ENCODE data around the gene GRIN1. TPM values are rescaled to one million over a fixed set of nuclear protein-coding genes. Genes with fewer than 3 reads are reported as not detected.

Gene GRIN1
- total RNA-seq, 1 donor from 2014 or later, result 0.18 TPM

- FAIRE-seq (no peak), DNase-seq (ENCODE audit: low read depth) (no peak)
- H2AFZ ChIP-seq (ENCODE audit: low read depth, low read length), result no peak overlapping the region
- Mint-ChIP-seq H3K27me3 (ENCODE audit: low read depth, unreplicated experiment) (no peaks in the 10 kb centered on the region), H3K4me1 (ENCODE audit: low read depth, unreplicated experiment) (peaks cover 6% of the 10 kb centered on the region), H3K4me3 (ENCODE audit: unreplicated experiment) (no peak overlapping the region), H3K9me3 (ENCODE audit: unreplicated experiment) (no peaks in the 10 kb centered on the region), H3K27ac (ENCODE audit: unreplicated experiment) (no peak overlapping the region), H3K36me3 (ENCODE audit: low read depth, unreplicated experiment) (peaks cover 4% of the 10 kb centered on the region)
- TF ChIP-seq CTCF (IDR thresholded peaks at IDR 0.05; ENCODE audit: insufficient read depth, low read depth, low read length) (no peak), EZH2 (IDR thresholded peaks at IDR 0.05; ENCODE audit: insufficient read depth, low read length) (no peak)
- H3K27ac ChIP-seq (ENCODE audit: low read depth, low read length), result no peak overlapping the region
- no peak overlapping the region for H3K4me2 ChIP-seq (ENCODE audit: low read length)
- peaks cover 9% of the 10 kb centered on the region for H3K4me1 ChIP-seq (ENCODE audit: insufficient read depth, low read length)
- no peak overlapping the region for H3K4me3 ChIP-seq (ENCODE audit: insufficient read depth, low read depth, low read length)
- H3K27me3 ChIP-seq (ENCODE audit: insufficient read depth, low read length), result no peaks in the 10 kb centered on the region
- H3K36me3 ChIP-seq (ENCODE audit: insufficient read depth, low read length), result no peaks in the 10 kb centered on the region
- peaks cover 8% of the 10 kb centered on the region for H4K20me1 ChIP-seq (ENCODE audit: insufficient read depth, low read length)
- no peaks in the 10 kb centered on the region for H3K9me3 ChIP-seq (ENCODE audit: insufficient read depth, low read depth, low read length)
- no peaks in the 10 kb centered on the region for H3K79me2 ChIP-seq (ENCODE audit: insufficient read depth, low read length)
- H3K9ac ChIP-seq (ENCODE audit: low read length), result no peak overlapping the region
Observed at GRCh38 chr9:137217276-137218211, 78.6 kb downstream of the GRIN1 start.

- H3K4me3 Mint-ChIP-seq (ENCODE audit: unreplicated experiment), result no peak overlapping the region
- FAIRE-seq, result no peak
- H3K27me3 ChIP-seq (ENCODE audit: insufficient read depth, low read length), result no peaks in the 10 kb centered on the region
Observed at GRCh38 chr9:137218212-137218753, 79.3 kb downstream of the GRIN1 start.

More at GRCh38 chr9:137218212-137218753, 79.3 kb downstream of the GRIN1 start:
- TF ChIP-seq EZH2 (IDR thresholded peaks at IDR 0.05; ENCODE audit: insufficient read depth, low read length) (no peak), CTCF (IDR thresholded peaks at IDR 0.05; ENCODE audit: insufficient read depth, low read depth, low read length) (no peak)
- H4K20me1 ChIP-seq (ENCODE audit: insufficient read depth, low read length), result peaks cover 8% of the 10 kb centered on the region
- Mint-ChIP-seq H3K27ac (ENCODE audit: unreplicated experiment) (no peak overlapping the region), H3K9me3 (ENCODE audit: unreplicated experiment) (no peaks in the 10 kb centered on the region), H3K36me3 (ENCODE audit: low read depth, unreplicated experiment) (no peaks in the 10 kb centered on the region), H3K4me1 (ENCODE audit: low read depth, unreplicated experiment) (peaks cover 6% of the 10 kb centered on the region), H3K27me3 (ENCODE audit: low read depth, unreplicated experiment) (no peaks in the 10 kb centered on the region)
- no peak for DNase-seq (ENCODE audit: low read depth)
- H3K4me1 ChIP-seq (ENCODE audit: insufficient read depth, low read length), result peaks cover 15% of the 10 kb centered on the region
- peak overlapping the region; percentile 44 for H3K4me2 ChIP-seq (ENCODE audit: low read length)
- no peaks in the 10 kb centered on the region for H3K36me3 ChIP-seq (ENCODE audit: insufficient read depth, low read length)
- no peak overlapping the region for H3K4me3 ChIP-seq (ENCODE audit: insufficient read depth, low read depth, low read length)
- H3K9me3 ChIP-seq (ENCODE audit: insufficient read depth, low read depth, low read length), result no peaks in the 10 kb centered on the region
- no peak overlapping the region for H3K9ac ChIP-seq (ENCODE audit: low read length)
- no peak overlapping the region for H3K27ac ChIP-seq (ENCODE audit: low read depth, low read length)
- H2AFZ ChIP-seq (ENCODE audit: low read depth, low read length), result no peak overlapping the region
- H3K79me2 ChIP-seq (ENCODE audit: insufficient read depth, low read length), result no peaks in the 10 kb centered on the region

Small RNAs within 50 kb of the gene (microRNA-seq; reads per million reads assigned to microRNA genes)
- gene MIR3621, result not detected

Other genes with a start within 250 kb of the GRIN1 start
- gene FBXW5, start 194.4 kb upstream of the GRIN1 start, total RNA-seq, result 67.7 and 70.4 TPM in 2 replicates
- 0.77 and 1.6 TPM in 2 replicates for gene C8G, start 193.9 kb upstream of the GRIN1 start, total RNA-seq
- gene LCN12, start 186.9 kb upstream of the GRIN1 start, total RNA-seq, result not detected in 2 replicates
- gene PTGDS, start 161.7 kb upstream of the GRIN1 start, total RNA-seq, result 5.0 and 5.6 TPM in 2 replicates
- gene LCNL1, start 156.2 kb upstream of the GRIN1 start, total RNA-seq, result 0.22 and 0.45 TPM in 2 replicates
- gene PAXX, start 146.7 kb upstream of the GRIN1 start, total RNA-seq, result 15.3 and 18.8 TPM in 2 replicates
- gene CLIC3, start 142.6 kb upstream of the GRIN1 start, total RNA-seq, result 0.39 and 0.48 TPM in 2 replicates
- 16.2 and 20.0 TPM in 2 replicates for gene ABCA2, start 110.9 kb upstream of the GRIN1 start, total RNA-seq
- gene FUT7, start 107.1 kb upstream of the GRIN1 start, total RNA-seq, result not detected in 2 replicates
- 65.9 and 66.8 TPM in 2 replicates for gene NPDC1, start 93.0 kb upstream of the GRIN1 start, total RNA-seq
- 0.14 and 0.55 TPM in 2 replicates for gene ENTPD2, start 85.1 kb upstream of the GRIN1 start, total RNA-seq
- gene SAPCD2, start 68.6 kb upstream of the GRIN1 start, total RNA-seq, result 0.41 and 0.43 TPM in 2 replicates
- 4.0 and 4.7 TPM in 2 replicates for gene UAP1L1, start 61.6 kb upstream of the GRIN1 start, total RNA-seq
- gene MAN1B1, start 52.2 kb upstream of the GRIN1 start, total RNA-seq, result 69.2 and 89.0 TPM in 2 replicates
- 53.8 and 68.7 TPM in 2 replicates for gene DPP7, start 24.4 kb upstream of the GRIN1 start, total RNA-seq
- gene LRRC26, start 30.9 kb downstream of the GRIN1 start, total RNA-seq, result not detected in 2 replicates
- gene TMEM210, start 32.9 kb downstream of the GRIN1 start, total RNA-seq, result not detected in 2 replicates
- 39.2 and 39.7 TPM in 2 replicates for gene ANAPC2, start 49.4 kb downstream of the GRIN1 start, total RNA-seq
- gene SSNA1, start 49.5 kb downstream of the GRIN1 start, total RNA-seq, result 49.1 and 52.7 TPM in 2 replicates
- 16.0 and 17.2 TPM in 2 replicates for gene TPRN, start 61.6 kb downstream of the GRIN1 start, total RNA-seq
- 28.7 and 30.9 TPM in 2 replicates for gene TMEM203, start 66.5 kb downstream of the GRIN1 start, total RNA-seq
- gene NDOR1, start 66.5 kb downstream of the GRIN1 start, total RNA-seq, result 13.7 and 14.5 TPM in 2 replicates
- gene RNF208, start 83.1 kb downstream of the GRIN1 start, total RNA-seq, result 4.3 and 4.9 TPM in 2 replicates
- 1.2 and 1.3 TPM in 2 replicates for gene CYSRT1, start 86.0 kb downstream of the GRIN1 start, total RNA-seq
- gene RNF224, start 88.3 kb downstream of the GRIN1 start, total RNA-seq, result 0.17 TPM in 1 of 2 replicates, not detected in the other
- 0.09 TPM in 1 of 2 replicates, not detected in the other for gene SLC34A3, start 91.7 kb downstream of the GRIN1 start, total RNA-seq
- gene TUBB4B, start 102.1 kb downstream of the GRIN1 start, total RNA-seq, result 188 and 218 TPM in 2 replicates
- not detected in 2 replicates for gene STPG3, start 112.1 kb downstream of the GRIN1 start, total RNA-seq
- 45.8 and 48.9 TPM in 2 replicates for gene NELFB, start 116.2 kb downstream of the GRIN1 start, total RNA-seq
- gene TOR4A, start 138.6 kb downstream of the GRIN1 start, total RNA-seq, result 10.8 and 11.8 TPM in 2 replicates
- gene NRARP, start 163.1 kb downstream of the GRIN1 start, total RNA-seq, result 6.9 and 7.3 TPM in 2 replicates

Measured in astrocyte (in vitro differentiated cells and primary cell).